ENCODE measurements around the gene RIMBP3C.
"Not testable (repeated sequence)": the region's sequence is repeated elsewhere in the genome, so short reads cannot be mapped to it uniquely, and the experiment has no call there.

RIMBP3C gene

DNA sequence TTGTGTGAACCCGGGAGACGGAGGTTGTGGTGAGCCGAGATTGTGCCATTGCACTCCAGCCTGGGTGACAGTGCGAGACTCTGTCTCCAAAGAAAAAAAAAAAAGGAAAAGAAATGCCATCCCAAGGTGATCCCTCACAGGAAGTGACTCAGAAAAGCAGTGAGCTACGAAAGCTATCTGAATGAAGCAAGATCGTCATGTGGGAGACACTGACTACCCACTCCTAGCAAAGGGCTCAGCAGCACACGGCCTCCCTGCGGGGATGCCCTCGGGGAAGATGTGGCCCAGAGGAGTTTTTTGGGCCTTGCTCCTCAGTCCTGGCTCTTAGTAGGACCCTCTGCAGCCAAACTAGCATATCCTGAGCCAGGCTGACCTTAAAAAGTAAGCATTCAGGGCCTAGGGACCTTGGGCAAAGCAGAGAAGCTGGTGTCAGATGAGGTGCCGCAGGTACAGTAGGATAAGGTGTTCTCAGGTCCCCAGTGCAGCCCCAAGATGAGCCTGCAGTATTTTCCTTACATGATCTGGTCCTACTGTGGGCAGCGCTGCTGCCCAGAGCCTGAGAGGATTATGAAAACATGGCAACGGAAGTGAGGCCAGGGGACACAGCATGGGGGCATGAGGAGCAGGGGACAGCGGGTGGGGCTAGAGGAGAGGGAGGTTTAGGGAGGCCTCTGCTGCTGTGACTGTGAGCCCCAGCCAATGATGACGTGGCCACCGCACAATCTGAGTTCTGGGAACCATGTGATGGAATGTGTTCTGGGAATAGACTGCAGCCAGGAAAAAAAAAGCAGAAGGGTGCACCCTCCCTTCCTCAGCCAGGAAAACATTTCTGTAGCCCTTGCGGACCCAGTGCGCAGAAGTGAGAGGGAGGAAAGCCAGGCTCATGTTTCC, 6.6 kb downstream of the RIMBP3C start:
- not testable (repeated sequence) for H3K27me3 ChIP-seq (ENCODE audit: insufficient read depth, low read length, poor library complexity, severe bottlenecking); H3K9me3 ChIP-seq (ENCODE audit: insufficient read depth, low read depth, low read length); H3K4me1 ChIP-seq (ENCODE audit: insufficient read depth, low read length, poor library complexity, severe bottlenecking); H3K9ac ChIP-seq (ENCODE audit: low read depth, low read length, poor library complexity, severe bottlenecking); H3K4me3 ChIP-seq (ENCODE audit: low read length, poor library complexity, severe bottlenecking); H3F3A ChIP-seq (ENCODE audit: low read depth); H3K4me2 ChIP-seq (ENCODE audit: low read depth, low read length, poor library complexity, severe bottlenecking); H3K9me2 ChIP-seq (replicated peaks; ENCODE audit: low read depth, low read length); H3K79me2 ChIP-seq (ENCODE audit: insufficient read depth, low read length); H4K20me1 ChIP-seq (ENCODE audit: insufficient read depth, low read length, poor library complexity, severe bottlenecking); H2AFZ ChIP-seq (ENCODE audit: low read length); H3K36me3 ChIP-seq (ENCODE audit: insufficient read depth, low read length)

- not testable (repeated sequence) for H3K27me3 ChIP-seq (ENCODE audit: insufficient read depth, low read length, poor library complexity, severe bottlenecking); H3K4me2 ChIP-seq (ENCODE audit: low read depth, low read length, poor library complexity, severe bottlenecking); H3K79me2 ChIP-seq (ENCODE audit: insufficient read depth, low read length); H2AFZ ChIP-seq (ENCODE audit: low read length); H3K9ac ChIP-seq (ENCODE audit: low read depth, low read length, poor library complexity, severe bottlenecking); H4K20me1 ChIP-seq (ENCODE audit: insufficient read depth, low read length, poor library complexity, severe bottlenecking); H3K4me3 ChIP-seq (ENCODE audit: low read length, poor library complexity, severe bottlenecking); H3K4me1 ChIP-seq (ENCODE audit: insufficient read depth, low read length, poor library complexity, severe bottlenecking); H3K36me3 ChIP-seq (ENCODE audit: insufficient read depth, low read length); H3K9me2 ChIP-seq (replicated peaks; ENCODE audit: low read depth, low read length); H3K9me3 ChIP-seq (ENCODE audit: insufficient read depth, low read depth, low read length); H3F3A ChIP-seq (ENCODE audit: low read depth)
These were observed 11.4 kb downstream of the RIMBP3C start for GRCh38 chr22:21539862-21540261.

- H3K4me1 ChIP-seq (ENCODE audit: insufficient read depth, low read length, poor library complexity, severe bottlenecking); H2AFZ ChIP-seq (ENCODE audit: low read length); H4K20me1 ChIP-seq (ENCODE audit: insufficient read depth, low read length, poor library complexity, severe bottlenecking); H3K27me3 ChIP-seq (ENCODE audit: insufficient read depth, low read length, poor library complexity, severe bottlenecking); H3K4me2 ChIP-seq (ENCODE audit: low read depth, low read length, poor library complexity, severe bottlenecking); H3K9ac ChIP-seq (ENCODE audit: low read depth, low read length, poor library complexity, severe bottlenecking); H3K9me2 ChIP-seq (replicated peaks; ENCODE audit: low read depth, low read length); H3K4me3 ChIP-seq (ENCODE audit: low read length, poor library complexity, severe bottlenecking); H3K79me2 ChIP-seq (ENCODE audit: insufficient read depth, low read length); H3K9me3 ChIP-seq (ENCODE audit: insufficient read depth, low read depth, low read length); H3F3A ChIP-seq (ENCODE audit: low read depth); H3K36me3 ChIP-seq (ENCODE audit: insufficient read depth, low read length): not testable (repeated sequence)
These were observed 18.2 kb downstream of the RIMBP3C start for GRCh38 chr22:21532863-21533648.

- not testable (repeated sequence) for H3K9me2 ChIP-seq (replicated peaks; ENCODE audit: low read depth, low read length); H3K4me3 ChIP-seq (ENCODE audit: low read length, poor library complexity, severe bottlenecking); H3K36me3 ChIP-seq (ENCODE audit: insufficient read depth, low read length); H3K4me1 ChIP-seq (ENCODE audit: insufficient read depth, low read length, poor library complexity, severe bottlenecking); H4K20me1 ChIP-seq (ENCODE audit: insufficient read depth, low read length, poor library complexity, severe bottlenecking); H3F3A ChIP-seq (ENCODE audit: low read depth); H3K9me3 ChIP-seq (ENCODE audit: insufficient read depth, low read depth, low read length); H3K9ac ChIP-seq (ENCODE audit: low read depth, low read length, poor library complexity, severe bottlenecking); H3K27me3 ChIP-seq (ENCODE audit: insufficient read depth, low read length, poor library complexity, severe bottlenecking); H3K4me2 ChIP-seq (ENCODE audit: low read depth, low read length, poor library complexity, severe bottlenecking); H2AFZ ChIP-seq (ENCODE audit: low read length); H3K79me2 ChIP-seq (ENCODE audit: insufficient read depth, low read length)
These were observed 19.7 kb downstream of the RIMBP3C start for GRCh38 chr22:21531525-21531924.

DNA sequence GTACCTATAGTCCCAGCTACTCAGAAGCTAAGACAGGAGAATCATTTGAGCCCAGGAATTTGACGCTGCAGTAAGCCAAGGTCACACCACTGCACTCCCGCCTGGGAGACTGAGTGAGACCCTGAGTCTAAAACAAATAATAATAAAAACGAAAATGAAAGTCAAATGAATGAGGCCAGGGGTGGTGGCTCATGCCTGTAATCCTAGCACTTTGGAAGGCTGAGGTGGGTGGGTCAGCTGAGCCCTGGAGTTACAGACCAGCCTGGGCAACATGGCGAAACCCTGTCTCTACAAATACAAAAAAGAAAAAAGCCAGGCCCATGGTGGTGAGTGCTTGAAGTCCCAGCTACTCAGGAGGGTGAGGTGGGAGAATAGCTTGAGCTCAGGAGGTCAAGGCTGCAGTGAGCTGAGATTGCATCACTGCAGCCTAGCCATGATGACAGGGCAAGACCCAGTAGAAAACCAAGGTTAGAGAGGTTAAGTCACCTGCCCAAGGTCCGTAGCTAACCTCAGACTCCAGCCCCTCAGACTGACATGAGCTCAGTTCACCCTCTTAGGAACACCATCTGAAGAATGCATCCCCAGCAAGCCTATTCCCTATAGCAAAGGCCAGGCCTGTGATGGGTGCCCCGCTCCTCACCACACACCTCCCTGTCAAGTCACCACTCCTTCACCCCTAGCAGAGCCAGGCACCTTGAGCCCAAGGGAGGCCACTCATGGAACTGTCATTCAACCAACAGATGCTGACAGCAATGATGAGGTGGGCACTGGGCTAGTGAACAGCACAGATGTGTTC, 24.4 kb downstream of the RIMBP3C start:
- not testable (repeated sequence) for H3K27me3 ChIP-seq (ENCODE audit: insufficient read depth, low read length, poor library complexity, severe bottlenecking); H3K4me1 ChIP-seq (ENCODE audit: insufficient read depth, low read length, poor library complexity, severe bottlenecking); H3F3A ChIP-seq (ENCODE audit: low read depth); H3K4me3 ChIP-seq (ENCODE audit: low read length, poor library complexity, severe bottlenecking); H3K36me3 ChIP-seq (ENCODE audit: insufficient read depth, low read length); H2AFZ ChIP-seq (ENCODE audit: low read length); H4K20me1 ChIP-seq (ENCODE audit: insufficient read depth, low read length, poor library complexity, severe bottlenecking); H3K4me2 ChIP-seq (ENCODE audit: low read depth, low read length, poor library complexity, severe bottlenecking); H3K79me2 ChIP-seq (ENCODE audit: insufficient read depth, low read length); H3K9me3 ChIP-seq (ENCODE audit: insufficient read depth, low read depth, low read length); H3K9ac ChIP-seq (ENCODE audit: low read depth, low read length, poor library complexity, severe bottlenecking); H3K9me2 ChIP-seq (replicated peaks; ENCODE audit: low read depth, low read length)

DNA sequence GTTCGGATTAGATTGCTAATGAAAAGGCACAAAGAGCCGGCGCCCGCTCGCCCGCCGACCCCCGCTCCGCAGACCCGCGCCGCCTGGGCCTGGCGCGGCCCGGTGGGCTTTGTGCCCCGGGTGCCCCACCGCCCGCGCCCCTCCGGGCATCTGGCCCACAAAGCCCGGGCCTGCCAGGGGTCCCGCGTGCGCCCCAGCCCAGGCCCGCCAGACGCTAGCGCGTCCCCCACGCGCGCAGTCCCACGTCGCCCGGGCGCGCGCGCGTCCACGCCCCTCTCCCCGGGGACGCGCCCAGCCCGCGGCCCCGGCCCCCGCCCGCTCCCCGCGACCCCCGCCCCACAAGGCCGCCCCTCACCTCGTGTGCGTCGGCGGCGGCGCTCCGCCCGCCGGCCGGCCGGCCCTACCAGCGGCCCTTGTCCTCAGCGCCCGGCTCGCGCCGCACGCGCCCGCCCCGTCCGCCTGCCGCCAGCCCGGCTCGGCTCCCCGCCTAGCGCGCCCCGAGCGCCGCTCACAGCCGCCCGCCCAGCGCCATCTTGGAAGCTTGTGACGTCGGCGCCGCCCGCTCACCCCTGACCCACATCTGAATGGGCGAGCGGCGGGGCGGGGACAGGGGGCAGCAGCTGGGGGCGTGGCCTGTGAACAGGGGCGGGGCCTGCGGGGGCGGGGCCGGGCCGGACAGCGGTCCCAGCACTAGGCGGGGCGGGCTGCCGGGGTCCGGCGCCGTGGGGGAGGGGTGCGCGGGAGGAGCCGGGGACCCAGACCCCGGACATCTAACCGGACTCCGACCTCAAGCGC, 34.1 kb downstream of the RIMBP3C start:
- not testable (repeated sequence) for H3K36me3 ChIP-seq (ENCODE audit: insufficient read depth, low read length); H3K4me2 ChIP-seq (ENCODE audit: low read depth, low read length, poor library complexity, severe bottlenecking); H3F3A ChIP-seq (ENCODE audit: low read depth); H3K9ac ChIP-seq (ENCODE audit: low read depth, low read length, poor library complexity, severe bottlenecking); H3K79me2 ChIP-seq (ENCODE audit: insufficient read depth, low read length); H3K4me1 ChIP-seq (ENCODE audit: insufficient read depth, low read length, poor library complexity, severe bottlenecking); H4K20me1 ChIP-seq (ENCODE audit: insufficient read depth, low read length, poor library complexity, severe bottlenecking); H3K4me3 ChIP-seq (ENCODE audit: low read length, poor library complexity, severe bottlenecking); H2AFZ ChIP-seq (ENCODE audit: low read length); H3K27me3 ChIP-seq (ENCODE audit: insufficient read depth, low read length, poor library complexity, severe bottlenecking); H3K9me3 ChIP-seq (ENCODE audit: insufficient read depth, low read depth, low read length); H3K9me2 ChIP-seq (replicated peaks; ENCODE audit: low read depth, low read length)

Measured in Loucy (cell line).